Astrocyte of the cerebellum (primary cell): ENCODE data around the gene CDH5.

Experiments
- DNase-seq: peaks from one replicate; pipeline ENCODE4 v3.0.0-alpha.2; 2011; ENCODE audit warnings: low read depth
- H3K4me3 ChIP-seq: 2 replicates; pipeline ENCODE4 v1.5.1; 2011; ENCODE audit warnings: mild to moderate bottlenecking, low read depth, low read length, moderate library complexity
- in situ Hi-C: cut with HindIII; loops from 2 replicates; pipeline ENCODE4 v1.10.0; 2017; ENCODE audit warnings: low sequenced_read_pairs
- TF ChIP-seq, protein P1 (sequence below): IDR thresholded peaks from 2 replicates; pipeline ENCODE4 v1.5.1; 2012; ENCODE audit warnings: low read length, low read depth, moderate library complexity, mild to moderate bottlenecking; ENCODE audit errors: missing control alignments

The CDH5 gene

GRCh38 chr16:66373667-66374066 is 7.2 kb downstream of the CDH5 start:
- no peak overlapping the region for H3K4me3 ChIP-seq
- DNase-seq = no peak
- in situ Hi-C loops = no loop called here
- TF ChIP-seq, protein P1, sequence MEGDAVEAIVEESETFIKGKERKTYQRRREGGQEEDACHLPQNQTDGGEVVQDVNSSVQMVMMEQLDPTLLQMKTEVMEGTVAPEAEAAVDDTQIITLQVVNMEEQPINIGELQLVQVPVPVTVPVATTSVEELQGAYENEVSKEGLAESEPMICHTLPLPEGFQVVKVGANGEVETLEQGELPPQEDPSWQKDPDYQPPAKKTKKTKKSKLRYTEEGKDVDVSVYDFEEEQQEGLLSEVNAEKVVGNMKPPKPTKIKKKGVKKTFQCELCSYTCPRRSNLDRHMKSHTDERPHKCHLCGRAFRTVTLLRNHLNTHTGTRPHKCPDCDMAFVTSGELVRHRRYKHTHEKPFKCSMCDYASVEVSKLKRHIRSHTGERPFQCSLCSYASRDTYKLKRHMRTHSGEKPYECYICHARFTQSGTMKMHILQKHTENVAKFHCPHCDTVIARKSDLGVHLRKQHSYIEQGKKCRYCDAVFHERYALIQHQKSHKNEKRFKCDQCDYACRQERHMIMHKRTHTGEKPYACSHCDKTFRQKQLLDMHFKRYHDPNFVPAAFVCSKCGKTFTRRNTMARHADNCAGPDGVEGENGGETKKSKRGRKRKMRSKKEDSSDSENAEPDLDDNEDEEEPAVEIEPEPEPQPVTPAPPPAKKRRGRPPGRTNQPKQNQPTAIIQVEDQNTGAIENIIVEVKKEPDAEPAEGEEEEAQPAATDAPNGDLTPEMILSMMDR = no peak

DNA sequence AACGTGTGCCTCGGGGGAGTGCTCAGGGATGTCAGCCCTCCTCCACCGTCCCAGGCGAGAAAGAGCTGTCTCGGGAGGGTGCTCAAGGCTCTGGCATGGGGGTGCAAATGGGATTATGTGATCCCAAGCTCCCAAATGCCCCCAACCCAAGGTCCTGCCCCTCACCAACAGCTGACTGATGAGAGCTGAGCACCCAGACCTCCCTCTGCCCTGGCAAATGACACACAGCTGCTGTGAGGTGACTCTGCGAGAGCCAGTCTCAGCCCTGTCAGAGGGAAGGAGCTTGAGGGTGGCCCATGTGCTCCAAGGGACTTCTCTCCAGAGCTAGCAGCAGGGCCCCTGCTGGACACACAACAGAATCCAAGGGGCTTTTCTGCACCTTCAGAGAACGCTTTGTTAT is 7.7 kb downstream of the CDH5 start:
- in situ Hi-C loops = no loop called here
- DNase-seq = no peak
- TF ChIP-seq, protein P1 = no peak
- H3K4me3 ChIP-seq = no peak overlapping the region

GRCh38 chr16:66375451-66375850 is 9.0 kb downstream of the CDH5 start:
- H3K4me3 ChIP-seq = no peak overlapping the region
- TF ChIP-seq, protein P1 = no peak
- in situ Hi-C loops = no loop called here
- DNase-seq = no peak

DNA sequence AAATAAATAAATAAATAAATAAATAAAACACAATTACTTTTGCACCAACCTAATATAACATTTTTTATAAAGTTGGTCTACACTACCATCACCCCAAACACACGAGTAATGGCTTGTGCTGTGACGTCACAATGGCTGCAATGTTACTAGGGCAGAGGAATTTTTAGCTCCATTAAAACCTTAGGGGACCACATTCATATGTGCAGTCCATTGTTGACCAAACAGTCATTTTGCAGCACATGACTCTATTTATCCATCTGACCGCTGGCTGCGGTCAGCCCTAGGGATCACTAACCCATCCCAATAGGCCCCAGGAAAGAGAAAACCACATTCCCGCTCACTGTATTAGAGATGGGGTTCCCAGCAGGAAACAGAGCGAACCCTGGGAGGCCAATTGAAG is 9.6 kb downstream of the CDH5 start:
- DNase-seq = no peak
- in situ Hi-C loops = no loop called here
- H3K4me3 ChIP-seq = no peak overlapping the region
- TF ChIP-seq, protein P1 = no peak

DNA sequence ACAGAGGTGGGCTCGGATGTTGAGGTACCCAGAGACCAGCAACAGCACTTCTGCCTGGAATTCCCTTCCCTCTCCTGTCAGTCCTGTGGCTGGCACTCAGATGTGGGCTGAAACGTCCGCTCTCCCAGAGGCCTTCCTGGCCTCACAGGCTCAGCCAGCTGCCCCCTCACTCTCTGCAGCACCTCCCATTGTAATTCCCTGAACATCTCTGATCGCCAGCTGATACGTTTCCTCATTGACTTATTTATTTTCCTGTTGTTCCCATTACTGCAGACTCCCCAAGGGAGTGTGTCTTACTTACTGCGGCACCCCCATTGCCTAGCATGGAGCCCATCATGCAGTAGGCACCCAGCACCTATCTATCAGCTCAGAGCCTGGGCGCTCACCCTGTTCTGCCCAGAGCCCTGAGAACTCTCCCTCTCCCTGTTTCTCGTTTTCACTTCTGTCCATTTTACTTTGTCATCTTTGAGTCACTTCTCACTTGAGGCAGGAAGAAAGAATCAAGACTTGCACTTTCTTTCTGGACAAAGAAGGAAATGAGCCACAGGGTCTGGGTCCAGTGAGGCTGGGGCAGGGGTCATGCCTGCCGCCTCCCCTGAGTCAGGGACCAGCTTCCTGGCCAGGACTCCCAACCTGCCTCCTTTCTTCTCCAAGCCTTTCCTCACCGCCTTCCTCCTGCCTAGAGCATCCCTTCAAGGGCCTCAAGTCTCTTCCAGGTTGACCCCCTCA is 10.2 kb downstream of the CDH5 start:
- in situ Hi-C loops = no loop called here
- DNase-seq = no peak
- TF ChIP-seq, protein P1 = no peak
- no peak overlapping the region for H3K4me3 ChIP-seq

- in situ Hi-C loops = no loop called here
- DNase-seq = no peak
- no peak overlapping the region for H3K4me3 ChIP-seq
- TF ChIP-seq, protein P1 = no peak
Observed at GRCh38 chr16:66377324-66377723, 10.8 kb downstream of the CDH5 start.
